Naive thymus-derived CD8-positive, alpha-beta T cell (primary cell): ENCODE measurements around the gene DGKB. TPM values are rescaled to one million over a fixed set of nuclear protein-coding genes. Genes with fewer than 3 reads are reported as not detected.

ENCODE experiments used
- ATAC-seq, 2 donors: fragments of 150-1000 bp; cut with Tn5 transposase in 1 of 2; sonication (Bioruptor Pico), chemical (Tn5 transposase) in 1 of 2; 1 replicate in 1 of 2; 2 replicates in 1 of 2; pipeline ENCODE4 v1.10.0; 2021; ENCODE audit warnings: mild to moderate bottlenecking in 2 of 2, moderate library complexity in 2 of 2
- POLR2A ChIA-PET: fragments of 350-600 bp; sonication (Branson Sonifier 250); formaldehyde crosslinking; loops from one replicate; lab custom pipeline; 2021; ENCODE audit warnings: antibody characterized with exemption; lab: Charles Lee
- DNase-seq, 10 donors: peaks; one replicate each; pipeline versions ENCODE4 v3.0.0 to v3.0.0-alpha.2; 2020 to 2022
- H3K27ac Mint-ChIP-seq, 10 donors: one replicate each; pipeline ENCODE4 v1.8.0; 2020 to 2022; ENCODE audit warnings: mild to moderate bottlenecking in 10 of 10, mixed read lengths in 10 of 10, moderate library complexity in 4 of 10, inconsistent platforms in 1 of 10
- H3K27me3 Mint-ChIP-seq, 5 donors: one replicate each; pipeline ENCODE4 v1.8.0; 2021 to 2022; ENCODE audit warnings: mixed read lengths in 5 of 5
- H3K36me3 Mint-ChIP-seq, 3 donors: one replicate each; pipeline ENCODE4 v1.8.0; 2020 to 2022; ENCODE audit warnings: mixed read lengths in 3 of 3, mild to moderate bottlenecking in 2 of 3, inconsistent platforms in 1 of 3
- H3K4me1 Mint-ChIP-seq, 4 donors: one replicate each; pipeline ENCODE4 v1.8.0; 2021 to 2022; ENCODE audit warnings: mixed read lengths in 4 of 4
- H3K4me3 Mint-ChIP-seq, 10 donors: one replicate each; pipeline ENCODE4 v1.8.0; 2020 to 2022; ENCODE audit warnings: mild to moderate bottlenecking in 10 of 10, mixed read lengths in 10 of 10, moderate library complexity in 6 of 10, inconsistent platforms in 1 of 10
- H3K9me3 Mint-ChIP-seq, 9 donors: one replicate each; pipeline ENCODE4 v1.8.0; 2020 to 2022; ENCODE audit warnings: mixed read lengths in 9 of 9, mild to moderate bottlenecking in 3 of 9, inconsistent platforms in 1 of 9, moderate library complexity in 1 of 9
- polyA plus RNA-seq, 3 donors: library from polyadenylated mRNA; unstranded; fragments of 300-500 nt; fragmentation: Illumina TruSeq; gene quantifications; one replicate each; pipeline ENCODE4 v1.2.3, GENCODE V29; 2021
- total RNA-seq, 8 experiments: library from RNA in 2 of 8; stranded (reverse) in 2 of 8; gene quantifications; one replicate each; pipeline ENCODE4 v1.2.3 and lab custom pipeline; 2021 to 2026

The DGKB gene
- total and polyA plus RNA-seq, 5 experiments from 2014 or later = not detected

DNA sequence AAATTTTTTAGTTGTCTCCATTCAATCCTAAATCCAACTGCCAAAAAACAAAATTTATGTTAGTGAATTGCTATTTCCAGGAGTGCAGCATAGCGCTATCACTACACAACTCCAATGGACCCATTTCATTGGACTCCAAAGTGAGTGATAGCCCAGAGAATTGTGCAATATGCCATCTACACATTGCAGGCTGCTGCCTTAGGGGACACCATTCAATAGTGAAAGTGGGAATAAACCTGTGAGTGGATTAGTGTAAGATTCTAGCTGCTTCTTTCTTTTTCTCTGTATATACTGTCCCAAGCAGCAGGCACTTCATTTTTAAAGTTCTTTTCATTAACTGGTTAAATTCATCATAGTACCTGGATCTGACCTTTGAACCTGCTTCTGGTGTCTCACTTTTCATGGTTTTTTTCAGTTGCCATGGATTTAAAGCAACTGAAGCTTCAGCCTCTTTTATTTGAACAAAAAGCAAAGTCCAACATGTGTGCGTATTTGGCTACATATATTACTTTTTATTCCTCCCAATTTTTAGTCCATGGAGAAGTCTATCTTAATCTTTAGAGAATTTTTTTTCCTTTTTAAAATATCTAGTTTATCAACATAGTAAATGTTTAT lies 97.3 kb downstream of the DGKB start:
- Mint-ChIP-seq H3K27ac (no peak overlapping the region), H3K9me3 (peaks cover 0 to 14% (median 0%) of the 10 kb centered on the region in 9 donors), H3K36me3 (no peaks in the 10 kb centered on the region), H3K27me3 (no peaks in the 10 kb centered on the region), H3K4me1 (no peaks in the 10 kb centered on the region), H3K4me3 (no peak overlapping the region)
- POLR2A ChIA-PET = no interaction called here
- DNase-seq = no peak
- ATAC-seq = no peak

DNA sequence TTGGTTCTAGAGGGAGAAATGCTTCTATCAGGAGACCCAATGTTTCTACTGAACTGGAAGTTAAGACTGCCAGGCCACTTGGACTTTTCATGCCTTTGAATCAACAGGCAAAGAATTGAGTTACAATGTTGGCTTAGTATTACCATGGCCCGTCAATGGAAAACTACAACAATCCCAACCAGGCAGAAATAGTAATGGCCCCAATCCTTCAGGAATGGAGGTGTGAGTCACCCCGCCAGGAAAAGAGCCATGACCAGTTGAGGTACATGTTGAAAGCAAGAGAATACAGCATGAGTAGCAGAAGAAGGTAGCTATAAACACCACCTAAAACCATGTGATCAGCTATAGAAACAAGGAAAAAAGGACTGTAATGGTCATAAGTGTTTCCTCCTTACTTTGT lies 101.9 kb downstream of the DGKB start:
- Mint-ChIP-seq H3K4me3 (no peak overlapping the region), H3K27ac (no peak overlapping the region), H3K9me3 (peaks cover 0 to 12% (median 0%) of the 10 kb centered on the region in 9 donors), H3K4me1 (no peaks in the 10 kb centered on the region), H3K27me3 (no peaks in the 10 kb centered on the region), H3K36me3 (no peaks in the 10 kb centered on the region)
- POLR2A ChIA-PET = no interaction called here
- ATAC-seq (no peak), DNase-seq (no peak)

DNA sequence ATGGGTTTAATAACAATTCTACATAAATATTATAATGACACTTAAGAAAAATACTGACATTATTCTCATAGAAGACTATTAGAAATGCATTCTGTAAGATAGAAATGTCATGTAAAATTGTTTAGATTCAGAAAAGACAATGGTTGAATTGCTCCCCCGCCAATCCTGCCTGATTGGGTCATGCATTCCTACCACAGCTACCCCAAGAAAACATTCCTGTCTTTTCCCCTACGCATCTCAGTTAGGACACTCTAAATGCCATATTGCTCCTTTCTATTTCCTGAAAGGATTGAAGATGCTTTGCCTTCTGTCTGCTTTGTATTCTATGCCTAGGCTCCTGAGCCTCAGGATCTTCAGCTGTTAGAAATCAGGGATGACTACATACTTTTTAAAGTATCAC lies 109.4 kb downstream of the DGKB start:
- H3K36me3 Mint-ChIP-seq = no peaks in the 10 kb centered on the region
- peaks cover 0 to 9% (median 0%) of the 10 kb centered on the region in 9 donors for H3K9me3 Mint-ChIP-seq
- no peaks in the 10 kb centered on the region for H3K27me3 Mint-ChIP-seq
- ATAC-seq (no peak), DNase-seq (no peak)
- H3K4me1 Mint-ChIP-seq = no peaks in the 10 kb centered on the region
- no peak overlapping the region for H3K4me3 Mint-ChIP-seq
- H3K27ac Mint-ChIP-seq = no peak overlapping the region
- POLR2A ChIA-PET = no interaction called here

- Mint-ChIP-seq H3K4me3 (no peak overlapping the region), H3K4me1 (no peaks in the 10 kb centered on the region), H3K36me3 (no peaks in the 10 kb centered on the region), H3K27ac (no peak overlapping the region), H3K9me3 (peaks cover 0 to 2% (median 0%) of the 10 kb centered on the region in 9 donors), H3K27me3 (no peaks in the 10 kb centered on the region)
- DNase-seq (no peak), ATAC-seq (no peak)
- POLR2A ChIA-PET = no interaction called here
Observed at GRCh38 chr7:14787551-14787950, 115.0 kb downstream of the DGKB start.

DNA sequence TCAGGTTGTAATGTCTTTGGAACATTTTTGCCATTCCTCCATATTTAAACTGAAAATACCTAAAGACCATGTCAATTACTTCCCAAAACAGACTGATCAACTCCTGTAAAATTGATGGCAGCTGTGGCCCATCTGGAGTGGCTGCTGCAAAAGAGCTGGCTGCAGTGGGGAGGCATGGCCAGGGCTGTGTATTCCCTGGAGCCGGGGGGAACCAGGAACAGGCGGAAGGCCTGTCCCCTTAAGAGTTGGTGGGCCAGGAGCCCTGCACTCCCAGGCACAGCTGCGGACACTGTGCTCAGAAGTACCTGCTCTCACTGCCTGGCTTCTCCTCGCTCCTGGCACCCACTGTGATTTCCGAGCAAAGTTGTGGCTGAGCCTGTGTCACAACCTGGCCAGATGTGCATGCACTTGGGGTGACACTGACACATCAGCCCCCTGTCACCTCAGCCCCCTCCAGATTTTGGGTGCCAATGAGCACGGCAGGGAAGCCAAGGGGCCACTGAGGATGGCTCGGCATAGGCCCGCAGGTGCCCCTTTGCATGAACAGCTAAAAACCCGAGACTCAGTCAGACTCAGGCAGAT lies 116.1 kb downstream of the DGKB start:
- Mint-ChIP-seq H3K4me1 (no peaks in the 10 kb centered on the region), H3K27me3 (no peaks in the 10 kb centered on the region), H3K36me3 (no peaks in the 10 kb centered on the region), H3K9me3 (peaks cover 0 to 2% (median 0%) of the 10 kb centered on the region in 9 donors), H3K4me3 (no peak overlapping the region), H3K27ac (no peak overlapping the region)
- DNase-seq (no peak), ATAC-seq (no peak)
- POLR2A ChIA-PET = no interaction called here

GRCh38 chr7:14777806-14778205 lies 124.7 kb downstream of the DGKB start:
- Mint-ChIP-seq H3K27ac (no peak overlapping the region), H3K4me3 (no peak overlapping the region), H3K27me3 (no peaks in the 10 kb centered on the region), H3K36me3 (peaks cover 0 to 5% (median 0%) of the 10 kb centered on the region in 3 donors), H3K9me3 (peaks cover 0 to 21% (median 10%) of the 10 kb centered on the region in 9 donors), H3K4me1 (no peaks in the 10 kb centered on the region)
- ATAC-seq = no peak
- POLR2A ChIA-PET = no interaction called here
- DNase-seq = no peak

DNA sequence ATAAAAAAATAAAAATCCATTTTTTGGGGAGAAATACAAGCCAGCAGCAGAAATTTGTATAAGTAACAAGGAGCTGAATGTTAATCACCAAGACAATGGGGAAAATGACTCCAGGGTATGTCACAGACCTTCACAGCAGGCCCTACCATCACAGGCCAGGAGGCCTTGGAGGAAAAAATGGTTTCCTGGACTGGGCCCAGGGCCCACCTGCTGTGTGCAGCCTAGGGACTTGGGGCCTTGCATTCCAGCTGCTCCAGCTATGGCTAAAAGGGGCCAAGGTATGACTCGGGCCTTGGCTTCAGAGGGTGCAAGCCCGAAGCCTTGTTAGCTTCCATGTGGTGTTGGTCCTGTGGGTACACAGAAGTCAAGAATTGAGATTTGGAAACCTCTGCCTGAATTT lies 126.3 kb downstream of the DGKB start:
- Mint-ChIP-seq H3K4me1 (no peaks in the 10 kb centered on the region), H3K27ac (no peak overlapping the region), H3K36me3 (peaks cover 0 to 5% (median 0%) of the 10 kb centered on the region in 3 donors), H3K9me3 (peaks cover 0 to 23% (median 10%) of the 10 kb centered on the region in 9 donors), H3K4me3 (no peak overlapping the region), H3K27me3 (no peaks in the 10 kb centered on the region)
- no peak for DNase-seq
- POLR2A ChIA-PET = no interaction called here
- ATAC-seq = no peak

GRCh38 chr7:14773729-14774271 lies 128.8 kb downstream of the DGKB start:
- peaks cover 0 to 5% (median 0%) of the 10 kb centered on the region in 3 donors for H3K36me3 Mint-ChIP-seq
- POLR2A ChIA-PET = no interaction called here

GRCh38 chr7:14770614-14771013 lies 131.9 kb downstream of the DGKB start:
- H3K27me3 Mint-ChIP-seq = no peaks in the 10 kb centered on the region
- H3K36me3 Mint-ChIP-seq = peaks cover 0 to 2% (median 0%) of the 10 kb centered on the region in 3 donors
- H3K9me3 Mint-ChIP-seq = peaks cover 0 to 17% (median 2%) of the 10 kb centered on the region in 9 donors
- H3K4me3 Mint-ChIP-seq = no peak overlapping the region
- no peaks in the 10 kb centered on the region for H3K4me1 Mint-ChIP-seq
- POLR2A ChIA-PET = no interaction called here
- H3K27ac Mint-ChIP-seq = no peak overlapping the region
- no peak for ATAC-seq
- DNase-seq = no peak

More at GRCh38 chr7:14773729-14774271, 128.8 kb downstream of the DGKB start:
- Mint-ChIP-seq H3K4me3 (no peak overlapping the region), H3K4me1 (no peaks in the 10 kb centered on the region), H3K27me3 (no peaks in the 10 kb centered on the region), H3K9me3 (peaks cover 0 to 23% (median 10%) of the 10 kb centered on the region in 9 donors), H3K27ac (no peak overlapping the region)
- DNase-seq = no peak
- no peak for ATAC-seq

DNA sequence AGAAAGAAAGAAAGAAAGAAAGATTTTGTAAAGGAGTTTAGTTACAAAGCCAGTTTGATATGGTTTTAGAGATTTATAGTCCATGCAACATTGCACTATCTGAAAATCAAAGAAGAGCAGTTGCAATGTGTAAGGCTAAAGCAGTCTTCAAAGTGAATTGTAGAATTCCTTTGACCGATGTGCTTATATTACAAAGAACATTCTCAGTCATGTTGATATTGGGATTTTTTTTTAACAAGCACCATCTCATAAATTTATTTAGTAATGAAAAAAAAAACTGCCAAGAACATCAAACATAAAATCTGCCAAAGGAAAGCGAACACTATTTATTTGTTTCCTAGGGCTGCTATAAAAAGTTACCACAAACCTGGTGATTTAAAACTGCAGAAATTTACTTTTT lies 133.3 kb downstream of the DGKB start:
- H3K4me1 Mint-ChIP-seq = no peaks in the 10 kb centered on the region
- no peaks in the 10 kb centered on the region for H3K36me3 Mint-ChIP-seq
- DNase-seq = no peak
- H3K27me3 Mint-ChIP-seq = no peaks in the 10 kb centered on the region
- ATAC-seq = no peak
- H3K9me3 Mint-ChIP-seq = peaks cover 0 to 8% (median 0%) of the 10 kb centered on the region in 9 donors
- POLR2A ChIA-PET = no interaction called here
- no peak overlapping the region for H3K4me3 Mint-ChIP-seq
- no peak overlapping the region for H3K27ac Mint-ChIP-seq

GRCh38 chr7:14767716-14768425 lies 134.7 kb downstream of the DGKB start:
- peaks cover 0 to 13% (median 0%) of the 10 kb centered on the region in 9 donors for H3K9me3 Mint-ChIP-seq
- no peak overlapping the region for H3K4me3 Mint-ChIP-seq
- no peak for DNase-seq
- H3K36me3 Mint-ChIP-seq = no peaks in the 10 kb centered on the region
- POLR2A ChIA-PET = no interaction called here
- H3K27ac Mint-ChIP-seq = no peak overlapping the region
- no peaks in the 10 kb centered on the region for H3K4me1 Mint-ChIP-seq
- H3K27me3 Mint-ChIP-seq = no peaks in the 10 kb centered on the region
- ATAC-seq = no peak

GRCh38 chr7:14766747-14767146 lies 135.8 kb downstream of the DGKB start:
- DNase-seq (no peak), ATAC-seq (no peak)
- H3K27me3 Mint-ChIP-seq = no peaks in the 10 kb centered on the region
- no peak overlapping the region for H3K27ac Mint-ChIP-seq
- peaks cover 0 to 10% (median 0%) of the 10 kb centered on the region in 9 donors for H3K9me3 Mint-ChIP-seq
- H3K36me3 Mint-ChIP-seq = no peaks in the 10 kb centered on the region
- H3K4me3 Mint-ChIP-seq = no peak overlapping the region
- POLR2A ChIA-PET = no interaction called here
- H3K4me1 Mint-ChIP-seq = no peaks in the 10 kb centered on the region

- Mint-ChIP-seq H3K4me1 (no peaks in the 10 kb centered on the region), H3K4me3 (no peak overlapping the region), H3K36me3 (no peaks in the 10 kb centered on the region), H3K27me3 (no peaks in the 10 kb centered on the region), H3K27ac (no peak overlapping the region), H3K9me3 (peaks cover 0 to 10% (median 0%) of the 10 kb centered on the region in 9 donors)
- ATAC-seq (no peak), DNase-seq (no peak)
- POLR2A ChIA-PET = no interaction called here
Observed at GRCh38 chr7:14765731-14766130, 136.8 kb downstream of the DGKB start.
